Measurements from ENCODE around the gene MTARC2.

Gene MTARC2

DNA sequence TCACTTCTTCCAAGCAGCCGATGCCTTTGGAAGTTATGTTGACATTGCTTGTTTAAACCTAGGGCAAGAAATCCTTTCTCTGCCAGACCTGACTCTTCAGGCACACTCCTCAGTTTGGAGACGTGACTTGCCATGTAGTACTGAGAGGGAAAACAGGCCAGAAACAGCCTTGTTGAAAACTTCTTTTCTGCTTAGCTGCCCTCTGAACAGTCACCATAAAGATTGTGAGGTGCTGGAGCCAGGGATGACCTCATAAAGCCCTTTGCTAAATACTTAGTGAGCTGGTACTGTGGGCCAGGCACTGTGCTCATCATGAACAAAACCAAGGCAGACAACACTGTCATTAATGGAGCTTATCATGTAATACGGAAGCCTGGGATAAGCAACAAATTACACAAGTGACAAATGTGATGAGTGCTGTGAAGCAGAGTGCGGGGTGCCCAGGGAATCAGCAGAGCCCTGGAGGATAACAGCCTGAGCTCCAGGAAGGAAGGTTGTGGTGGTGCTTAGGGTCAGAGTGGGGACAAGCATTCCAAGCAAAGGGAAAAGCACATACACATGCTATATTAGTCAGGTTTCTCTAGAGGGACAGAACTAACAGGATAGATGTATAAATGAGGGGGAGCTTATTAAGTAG is 80.9 kb downstream of the MTARC2 start:
- no peak for DNase-seq (ENCODE audit: low read depth, low spot score)

GRCh38 chr1:220833436-220833835 is 85.3 kb downstream of the MTARC2 start:
- TF ChIP-seq ZNF274 (IDR thresholded peaks at IDR 0.05; ENCODE audit: low read depth, low read length) (no peak), SUZ12 (IDR thresholded peaks at IDR 0.05; ENCODE audit: extremely low read depth, insufficient read depth, insufficient read length) (no peak), YY1 (IDR thresholded peaks at IDR 0.05; ENCODE audit: insufficient read depth, insufficient read length) (no peak)
- no peak for DNase-seq (ENCODE audit: low read depth, low spot score)
- Histone ChIP-seq H3K4me3 (ENCODE audit: insufficient read length, low read depth) (no peak overlapping the region), H3K9ac (ENCODE audit: insufficient read length, low read depth) (no peak overlapping the region), H3K9me3 (ENCODE audit: insufficient read depth, low read length) (no peaks in the 10 kb centered on the region), H3K4me1 (ENCODE audit: insufficient read depth, insufficient read length) (no peaks in the 10 kb centered on the region), H3K36me3 (ENCODE audit: insufficient read depth, insufficient read length, low read length) (no peaks in the 10 kb centered on the region), H3K27me3 (ENCODE audit: insufficient read depth, insufficient read length) (no peaks in the 10 kb centered on the region)

More for the DNA sequence above, 80.9 kb downstream of the MTARC2 start:
- TF ChIP-seq YY1 (IDR thresholded peaks at IDR 0.05; ENCODE audit: insufficient read depth, insufficient read length) (no peak), SUZ12 (IDR thresholded peaks at IDR 0.05; ENCODE audit: extremely low read depth, insufficient read depth, insufficient read length) (no peak), ZNF274 (IDR thresholded peaks at IDR 0.05; ENCODE audit: low read depth, low read length) (no peak)
- H3K36me3 ChIP-seq (ENCODE audit: insufficient read depth, insufficient read length, low read length), result no peaks in the 10 kb centered on the region
- H3K4me1 ChIP-seq (ENCODE audit: insufficient read depth, insufficient read length), result peaks cover 1% of the 10 kb centered on the region
- H3K9me3 ChIP-seq (ENCODE audit: insufficient read depth, low read length), result no peaks in the 10 kb centered on the region
- no peak overlapping the region for H3K4me3 ChIP-seq (ENCODE audit: insufficient read length, low read depth)
- no peak overlapping the region for H3K9ac ChIP-seq (ENCODE audit: insufficient read length, low read depth)
- no peaks in the 10 kb centered on the region for H3K27me3 ChIP-seq (ENCODE audit: insufficient read depth, insufficient read length)

All from NT2/D1 (cell line).